HepG2 (cell line): ENCODE results near the gene LITAF. TPM values are rescaled to one million over a fixed set of nuclear protein-coding genes. Genes with fewer than 3 reads are reported as not detected.

Experiments used
- ATAC-seq: fragments of 200-7000 bp; cut with Tn5 transposase; 3 replicates; pipeline ENCODE4 v1.9.1; 2020; ENCODE audit warnings: mild to moderate bottlenecking, moderate library complexity
- BruUV-seq: library from RNA; stranded (reverse); fragments of 400-500 nt; replicated peaks from 2 replicates; lab custom pipeline; 2021; lab: Mats Ljungman, UMichigan
- CTCF ChIA-PET: fragments of 300-600 bp; formaldehyde crosslinking; extraction: SDS; loops from one replicate; lab custom pipeline; 2021; ENCODE audit warnings: low total read pairs, inconsistent platforms, low intra/inter-chr PET ratio; lab: Yijun Ruan, JAX
- POLR2A ChIA-PET: fragments of 350-600 bp; sonication (Branson Sonifier 250); formaldehyde crosslinking; loops from one replicate; lab custom pipeline; 2020; ENCODE audit warnings: antibody characterized with exemption, inconsistent platforms; lab: Yijun Ruan, JAX
- DNase-seq: peaks from one replicate; pipeline ENCODE4 v3.0.0-alpha.2; 2015; ENCODE audit warnings: low spot score
- FAIRE-seq: peaks from 3 replicates; lab custom pipeline; 2011; peaks lifted over from hg19 to GRCh38; lab: Jason Lieb, UNC
- H2AFZ ChIP-seq: one replicate; pipeline ENCODE4 v1.6.1; 2011; ENCODE audit warnings: low read length, inconsistent platforms
- H3K27ac ChIP-seq: fragments of 300-600 bp; 3 replicates; pipeline ENCODE4 v1.8.0; 2011; ENCODE audit warnings: mixed run types, mild to moderate bottlenecking, mixed read lengths, low read length, inconsistent platforms; ENCODE audit not compliant: insufficient read depth; ENCODE audit errors: extremely low read length
- H3K27me3 ChIP-seq, 2 experiments: fragments of 200-600 bp in 1 of 2; 2 replicates in 1 of 2; 3 replicates in 1 of 2; pipeline versions ENCODE4 v1.6.0 to v1.8.0; 2011; ENCODE audit warnings: low read length in 2 of 2, mild to moderate bottlenecking in 2 of 2, moderate library complexity in 2 of 2, inconsistent platforms in 1 of 2; ENCODE audit not compliant: insufficient read depth in 2 of 2, control insufficient read depth in 1 of 2
- H3K36me3 ChIP-seq, 2 experiments: fragments of 200-600 bp in 1 of 2; replicated peaks in 1 of 2; 2 replicates in 1 of 2; 3 replicates in 1 of 2; pipeline versions ENCODE4 v1.5.1 to v1.8.0; 2011; ENCODE audit warnings: low read length in 2 of 2, inconsistent platforms in 1 of 2; ENCODE audit not compliant: insufficient read depth in 2 of 2, control insufficient read depth in 1 of 2
- H3K4me1 ChIP-seq: 2 replicates; pipeline ENCODE4 v1.5.1; 2012; ENCODE audit warnings: low read length, inconsistent platforms; ENCODE audit not compliant: insufficient read depth
- H3K4me2 ChIP-seq: 2 replicates; pipeline ENCODE4 v1.6.0; 2011; ENCODE audit warnings: low read depth, low read length, inconsistent platforms
- H3K4me3 ChIP-seq, 3 experiments: fragments of 200-600 bp in 1 of 3; sonication (generic), shearing (Covaris generic) in 1 of 3; replicated peaks in 1 of 3; 2 replicates each; pipeline ENCODE4 v1.5.1; 2011 to 2016; ENCODE audit warnings: low read length in 3 of 3, inconsistent platforms in 2 of 3, low read depth in 2 of 3, mild to moderate bottlenecking in 2 of 3, control low read depth in 1 of 3, mixed read lengths in 1 of 3; ENCODE audit not compliant: insufficient read depth in 1 of 3
- H3K79me2 ChIP-seq: one replicate; pipeline ENCODE4 v1.6.1; 2011; ENCODE audit warnings: low read length, inconsistent platforms; ENCODE audit not compliant: insufficient read depth
- H3K9ac ChIP-seq: 2 replicates; pipeline ENCODE4 v1.6.0; 2011; ENCODE audit warnings: mild to moderate bottlenecking, low read depth, low read length, inconsistent platforms; ENCODE audit not compliant: insufficient read depth
- H3K9me3 ChIP-seq: 2 replicates; pipeline ENCODE4 v1.5.1; 2012; ENCODE audit warnings: mild to moderate bottlenecking, low read length
- H4K20me1 ChIP-seq: 2 replicates; pipeline ENCODE4 v1.6.0; 2011; ENCODE audit warnings: inconsistent platforms, mild to moderate bottlenecking, low read length, moderate library complexity; ENCODE audit not compliant: insufficient read depth
- FOXO4 ChIP-seq: sonication (generic); formaldehyde crosslinking; conservative IDR thresholded peaks from 2 replicates; pipeline ENCODE4 v1.8.1; 2023; ENCODE audit warnings: missing genetic modification reagents
- HMGA1 ChIP-seq: sonication (generic); formaldehyde crosslinking; conservative IDR thresholded peaks from 2 replicates; pipeline ENCODE4 v1.4.0; 2020; ENCODE audit warnings: missing genetic modification reagents
- HNRNPH1 ChIP-seq: fragments of 200-400 bp; formaldehyde crosslinking; optimal IDR thresholded peaks from 2 replicates; pipeline ENCODE3; 2017; ENCODE audit warnings: mild to moderate bottlenecking, low read depth, low read length
- HNRNPL ChIP-seq: fragments of 200-400 bp; formaldehyde crosslinking; IDR thresholded peaks from 2 replicates; pipeline ENCODE4 v1.6.1; 2017; ENCODE audit warnings: mild to moderate bottlenecking, low read depth, low read length
- JUND ChIP-seq: sonication (generic); formaldehyde crosslinking; IDR thresholded peaks from 2 replicates; pipeline ENCODE4 v1.8.0; 2022; ENCODE audit warnings: mild to moderate bottlenecking, missing genetic modification reagents
- KDM5B ChIP-seq: sonication (generic); formaldehyde crosslinking; IDR thresholded peaks from 2 replicates; pipeline ENCODE4 v1.4.0; 2020; ENCODE audit warnings: missing genetic modification reagents, mild to moderate bottlenecking, borderline replicate concordance
- MTA1 ChIP-seq: sonication (generic); formaldehyde crosslinking; IDR thresholded peaks from 2 replicates; pipeline ENCODE4 v1.4.0; 2020; ENCODE audit warnings: missing genetic modification reagents, mild to moderate bottlenecking, borderline replicate concordance
- NBN ChIP-seq: fragments of 450-650 bp; conservative IDR thresholded peaks from 2 replicates; pipeline ENCODE4 v1.6.1; 2017
- NONO ChIP-seq, 2 experiments: fragments of 450-650 bp in 1 of 2; sonication (generic) in 1 of 2; formaldehyde crosslinking in 1 of 2; IDR thresholded peaks in 1 of 2; conservative IDR thresholded peaks in 1 of 2; 2 replicates each; pipeline versions ENCODE4 v1.6.1 to v1.8.0; 2017 to 2022; ENCODE audit warnings: mild to moderate bottlenecking in 1 of 2, missing genetic modification reagents in 1 of 2, moderate library complexity in 1 of 2
- POLR2AphosphoS2 ChIP-seq: IDR thresholded peaks from 2 replicates; pipeline ENCODE4 v1.6.1; 2011; ENCODE audit warnings: low read depth, low read length, improper control_type of control experiment
- RARG ChIP-seq: sonication (generic); formaldehyde crosslinking; IDR thresholded peaks from 2 replicates; pipeline ENCODE4 v1.4.0; 2020; ENCODE audit warnings: low read depth, mild to moderate bottlenecking, missing genetic modification reagents
- RBM39 ChIP-seq: fragments of 200-400 bp; formaldehyde crosslinking; IDR thresholded peaks from one replicate; pipeline ENCODE4 v1.6.1; 2018; ENCODE audit warnings: antibody characterized with exemption, mild to moderate bottlenecking, low read depth, low read length; ENCODE audit not compliant: poor library complexity, severe bottlenecking
- SOX13 ChIP-seq, 3 experiments: fragments of 450-650 bp in 1 of 3; sonication (generic) in 1 of 3; formaldehyde crosslinking in 1 of 3; IDR thresholded peaks in 2 of 3; conservative IDR thresholded peaks in 1 of 3; 2 replicates each; pipeline versions ENCODE4 v1.5.0 to v1.6.1; 2016 to 2020; ENCODE audit warnings: antibody characterized with exemption in 1 of 3, mild to moderate bottlenecking in 1 of 3, missing compliant biosample characterization in 1 of 3, missing genetic modification reagents in 1 of 3, moderate library complexity in 1 of 3
- SOX6 ChIP-seq, 2 experiments: fragments of 450-650 bp in 1 of 2; sonication (generic) in 1 of 2; formaldehyde crosslinking in 1 of 2; IDR thresholded peaks; 2 replicates each; pipeline versions ENCODE4 v1.4.0 to v1.6.1; 2017 to 2020; ENCODE audit warnings: antibody characterized with exemption in 1 of 2, mild to moderate bottlenecking in 1 of 2, missing genetic modification reagents in 1 of 2
- SRY ChIP-seq: sonication (generic); formaldehyde crosslinking; IDR thresholded peaks from 2 replicates; pipeline ENCODE4 v1.8.0; 2022; ENCODE audit warnings: mild to moderate bottlenecking, missing genetic modification reagents
- TEAD2 ChIP-seq: sonication (generic); formaldehyde crosslinking; IDR thresholded peaks from 2 replicates; pipeline ENCODE4 v1.9.0; 2021; ENCODE audit warnings: missing genetic modification reagents
- U2AF2 ChIP-seq: fragments of 200-400 bp; formaldehyde crosslinking; IDR thresholded peaks from 2 replicates; pipeline ENCODE4 v1.6.1; 2017; ENCODE audit warnings: low read depth, mild to moderate bottlenecking, low read length
- ZFP90 ChIP-seq: sonication (generic); formaldehyde crosslinking; IDR thresholded peaks from 2 replicates; pipeline ENCODE4 v1.8.0; 2022; ENCODE audit warnings: missing genetic modification reagents, mild to moderate bottlenecking, inconsistent platforms, borderline replicate concordance
- ZMYM3 ChIP-seq: sonication (generic); formaldehyde crosslinking; IDR thresholded peaks from 2 replicates; pipeline ENCODE4 v1.5.1; 2020; ENCODE audit warnings: mild to moderate bottlenecking, missing genetic modification reagents
- ZNF354B ChIP-seq: sonication (generic); formaldehyde crosslinking; IDR thresholded peaks from 2 replicates; pipeline ENCODE4 v1.8.0; 2022; ENCODE audit warnings: mild to moderate bottlenecking, missing genetic modification reagents
- ZNF546 ChIP-seq: sonication (generic); formaldehyde crosslinking; conservative IDR thresholded peaks from 2 replicates; pipeline ENCODE4 v1.8.1; 2023; ENCODE audit warnings: mild to moderate bottlenecking, missing genetic modification reagents
- ZNF850 ChIP-seq: sonication (generic); formaldehyde crosslinking; conservative IDR thresholded peaks from 2 replicates; pipeline ENCODE4 v1.9.0; 2021; ENCODE audit warnings: mild to moderate bottlenecking, missing genetic modification reagents
- WGBS: methylation state at CpG from one replicate; pipeline ENCODE4 v1.1.6; 2017; ENCODE audit warnings: low lambda C conversion rate; 5-methylcytosine and 5-hydroxymethylcytosine counted together
- in situ Hi-C: cut with HindIII; loops from 2 replicates; pipeline ENCODE4 v1.10.0; 2017; ENCODE audit warnings: low pct_unique_long_range_greater_than_20kb; ENCODE audit not compliant: extremely low pct_ligation_motif_present
- intact Hi-C: fragments of 100-400 bp; cut with micrococcal nuclease; formaldehyde crosslinking; loops from one replicate; pipeline ENCODE4 v1.10.0; 2022; ENCODE audit not compliant: unreplicated experiment
- polyA plus RNA-seq, 8 experiments: library from polyadenylated mRNA; depleted of rRNA in 3 of 8; stranded (reverse) in 7 of 8; unstranded in 1 of 8; fragments of >200 nt; fragmentation: Illumina TruSeq in 4 of 8; extraction: Trizol in 4 of 8; gene quantifications; 2 replicates each; pipeline versions ENCODE4 v1.2.1 to v1.2.3, GENCODE V29; 2011 to 2016; ENCODE audit warnings: low read depth in 4 of 8, missing spikeins in 1 of 8, mixed read lengths in 1 of 8; ENCODE audit not compliant: insufficient read depth in 1 of 8
- total RNA-seq, 5 experiments: library from RNA; depleted of rRNA; stranded (reverse); fragments of >200 nt; fragmentation: Illumina TruSeq; extraction: Trizol; gene quantifications; 2 replicates each; pipeline ENCODE4 v1.2.3, GENCODE V29; 2016; ENCODE audit warnings: low read depth in 1 of 5
- TF ChIP-seq, protein P1 (sequence below): sonication (generic); formaldehyde crosslinking; IDR thresholded peaks from 2 replicates; pipeline ENCODE4 v1.5.0; 2020; ENCODE audit warnings: mild to moderate bottlenecking, low read depth, missing genetic modification reagents, borderline replicate concordance

Gene LITAF
- total and polyA plus RNA-seq, 2 of the 13 experiments (the other 11 are each of a cell fraction or from before 2014, with no cell fraction given): 80.1 to 141 TPM

- 75% methylated on average over 12 of the region's 12 CpGs for WGBS
- H3K9ac ChIP-seq: no peak overlapping the region
- no peak for DNase-seq
- in situ Hi-C loops (no loop called here), intact Hi-C loops (no loop called here)
- H3K36me3 ChIP-seq: peaks cover 1 to 12% of the 10 kb centered on the region in 2 experiments; a peak in 2 of 5 replicates
- ChIA-PET POLR2A (no interaction called here), CTCF (no interaction called here)
- peak; percentile 28 for ATAC-seq
- H3K4me1 ChIP-seq: peaks cover 9% of the 10 kb centered on the region; the same call in 1 of the 2 replicates
- no peak overlapping the region for H3K4me2 ChIP-seq
- FAIRE-seq: no peak
- no peaks in the 10 kb centered on the region; a peak in 1 of 5 replicates for H3K27me3 ChIP-seq
- H3K9me3 ChIP-seq: no peaks in the 10 kb centered on the region
- no peaks in the 10 kb centered on the region for H4K20me1 ChIP-seq
- H3K27ac ChIP-seq: no peak overlapping the region
- no peaks in the 10 kb centered on the region for H3K79me2 ChIP-seq
- H3K4me3 ChIP-seq: no peak overlapping the region
- TF ChIP-seq NONO (IDR thresholded peaks at IDR 0.05) (0 out of 2 replicates have a peak, but pooled peaks have one; percentile 49), NONO (CRISPR knock-in tag; conservative IDR thresholded peaks at IDR 0.05) (no peak), SOX13 (IDR thresholded peaks at IDR 0.05) (no peak), SOX13 (CRISPR knock-in tag; conservative IDR thresholded peaks at IDR 0.05 in 1 of 2, IDR thresholded peaks at IDR 0.05 in 1 of 2) (peak in 1 of 2 experiments; percentile 38; a peak in 1 of 4 replicates), MTA1 (CRISPR knock-in tag) (no peak), HMGA1 (no peak), HNRNPH1 (no peak), KDM5B (no peak), ZFP90 (CRISPR knock-in tag) (0 out of 2 replicates have a peak, but pooled peaks have one; percentile 40), HNRNPL (no peak), POLR2AphosphoS2 (0 out of 2 replicates have a peak, but pooled peaks have one; percentile 12), ZMYM3 (no peak), ZNF354B (CRISPR knock-in tag) (no peak), ZNF850 (CRISPR knock-in tag) (no peak), RARG (CRISPR knock-in tag) (no peak), NBN (0 out of 2 replicates have a peak, but pooled peaks have one; percentile 48), JUND (CRISPR knock-in tag) (0 out of 2 replicates have a peak, but pooled peaks have one; percentile 24), U2AF2 (no peak), FOXO4 (CRISPR knock-in tag) (0 out of 2 replicates have a peak, but pooled peaks have one; percentile 68), TEAD2 (CRISPR knock-in tag) (no peak), RBM39 (no peak), ZNF546 (CRISPR knock-in tag) (no peak), SOX6 (IDR thresholded peaks at IDR 0.05) (no peak), SOX6 (CRISPR knock-in tag; IDR thresholded peaks at IDR 0.05) (0 out of 2 replicates have a peak, but pooled peaks have one; percentile 13), SRY (CRISPR knock-in tag) (no peak)
- TF ChIP-seq, protein P1, sequence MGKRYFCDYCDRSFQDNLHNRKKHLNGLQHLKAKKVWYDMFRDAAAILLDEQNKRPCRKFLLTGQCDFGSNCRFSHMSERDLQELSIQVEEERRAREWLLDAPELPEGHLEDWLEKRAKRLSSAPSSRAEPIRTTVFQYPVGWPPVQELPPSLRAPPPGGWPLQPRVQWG (CRISPR knock-in tag): no peak
- H2AFZ ChIP-seq: no peak overlapping the region
- BruUV-seq: no TSS peak
Measured at GRCh38 chr16:11543661-11544393, 42.9 kb downstream of the LITAF start.
